GM23338 (cell line): ENCODE data around the gene PHRF1. TPM values are rescaled to one million over a fixed set of nuclear protein-coding genes. Genes with fewer than 3 reads are reported as not detected.

Experiments used
- ATAC-seq: fragments of 200-7000 bp; cut with Tn5 transposase; 3 replicates; pipeline ENCODE4 v1.9.1; 2020
- DNase-seq: peaks from one replicate; pipeline ENCODE4 v3.0.0-alpha.2; 2015; ENCODE audit warnings: low spot score
- H2AFZ ChIP-seq: fragments of 200-600 bp; sonication (generic); 2 replicates; pipeline ENCODE4 v1.8.0; 2016; ENCODE audit warnings: antibody characterized with exemption, mild to moderate bottlenecking, moderate library complexity
- H3F3A ChIP-seq: fragments of 200-600 bp; sonication (generic); replicated peaks from 2 replicates; pipeline ENCODE4 v1.8.0; 2017; ENCODE audit warnings: antibody characterized with exemption, mixed run types, low read depth
- H3K27ac ChIP-seq: fragments of 200-600 bp; sonication (generic); 2 replicates; pipeline ENCODE4 v1.6.1; 2016; ENCODE audit warnings: low read depth
- H3K27me3 ChIP-seq: fragments of 200-600 bp; sonication (generic); 2 replicates; pipeline ENCODE4 v1.8.0; 2016; ENCODE audit warnings: mild to moderate bottlenecking, mixed run types, moderate library complexity; ENCODE audit not compliant: insufficient read depth
- H3K36me3 ChIP-seq: fragments of 200-600 bp; sonication (generic); 2 replicates; pipeline ENCODE4 v1.8.0; 2016; ENCODE audit warnings: mild to moderate bottlenecking; ENCODE audit not compliant: insufficient read depth
- H3K4me1 ChIP-seq: fragments of 200-600 bp; sonication (generic); 2 replicates; pipeline ENCODE4 v1.8.0; 2016; ENCODE audit warnings: mild to moderate bottlenecking, moderate library complexity; ENCODE audit not compliant: insufficient read depth
- H3K4me2 ChIP-seq: fragments of 200-600 bp; sonication (generic); 2 replicates; pipeline ENCODE4 v1.7.1; 2017; ENCODE audit warnings: mixed run types
- H3K4me3 ChIP-seq: fragments of 200-600 bp; sonication (generic); 2 replicates; pipeline ENCODE4 v1.6.1; 2016; ENCODE audit warnings: mixed run types
- H3K79me2 ChIP-seq: fragments of 200-600 bp; sonication (generic); replicated peaks from 2 replicates; pipeline ENCODE4 v1.8.0; 2017; ENCODE audit warnings: mild to moderate bottlenecking; ENCODE audit not compliant: insufficient read depth
- H3K9me2 ChIP-seq: fragments of 200-600 bp; sonication (generic); 2 replicates; pipeline ENCODE4 v1.8.0; 2017; ENCODE audit not compliant: insufficient read depth
- H4K20me1 ChIP-seq: fragments of 200-600 bp; sonication (generic); replicated peaks from 2 replicates; pipeline ENCODE4 v1.8.0; 2017; ENCODE audit warnings: mild to moderate bottlenecking; ENCODE audit not compliant: insufficient read depth
- H3K27ac Mint-ChIP-seq: 2 replicates; pipeline ENCODE4 v1.8.0; 2020; ENCODE audit warnings: inconsistent platforms, mild to moderate bottlenecking, moderate library complexity, mixed read lengths
- H3K27me3 Mint-ChIP-seq: 3 replicates; pipeline ENCODE4 v1.8.0; 2022; ENCODE audit warnings: low read depth, mild to moderate bottlenecking, moderate library complexity, mixed read lengths, inconsistent platforms; ENCODE audit not compliant: insufficient read depth, poor library complexity
- H3K36me3 Mint-ChIP-seq: 3 replicates; pipeline ENCODE4 v1.8.0; 2021; ENCODE audit warnings: low read depth, mild to moderate bottlenecking, inconsistent platforms, moderate library complexity, mixed read lengths
- H3K4me1 Mint-ChIP-seq: 3 replicates; pipeline ENCODE4 v1.8.0; 2020; ENCODE audit warnings: mild to moderate bottlenecking, inconsistent platforms, mixed read lengths
- H3K4me3 Mint-ChIP-seq: 3 replicates; pipeline ENCODE4 v1.8.0; 2021; ENCODE audit warnings: moderate library complexity, mild to moderate bottlenecking, inconsistent platforms, mixed read lengths
- H3K9me3 Mint-ChIP-seq: 3 replicates; pipeline ENCODE4 v1.8.0; 2020; ENCODE audit warnings: moderate library complexity, mild to moderate bottlenecking, inconsistent platforms, mixed read lengths
- EZH2 ChIP-seq: fragments of 200-600 bp; sonication (generic); IDR thresholded peaks from one replicate; pipeline ENCODE4 v1.8.0; 2017; ENCODE audit warnings: antibody characterized with exemption, mild to moderate bottlenecking, low read depth; ENCODE audit not compliant: unreplicated experiment
- JUNB ChIP-seq: IDR thresholded peaks from one replicate; pipeline ENCODE4 v1.6.1; 2016; ENCODE audit warnings: antibody characterized with exemption; ENCODE audit not compliant: unreplicated experiment
- NANOG ChIP-seq: IDR thresholded peaks from 2 replicates; pipeline ENCODE4 v1.6.1; 2016; ENCODE audit warnings: antibody characterized with exemption, borderline replicate concordance
- POLR2AphosphoS5 ChIP-seq: IDR thresholded peaks from 2 replicates; pipeline ENCODE4 v1.6.1; 2016; ENCODE audit warnings: antibody characterized with exemption, low read depth
- STAT1 ChIP-seq: IDR thresholded peaks from one replicate; pipeline ENCODE4 v1.6.1; 2016; ENCODE audit warnings: antibody characterized with exemption; ENCODE audit not compliant: unreplicated experiment
- ZNF114 ChIP-seq: fragments of 250-450 bp; sonication (Bioruptor Pico); IDR thresholded peaks from 2 replicates; pipeline ENCODE4 v1.5.0; 2020; ENCODE audit warnings: mild to moderate bottlenecking, moderate library complexity
- ZNF331 ChIP-seq: fragments of 250-450 bp; sonication (Bioruptor Pico); IDR thresholded peaks from 2 replicates; pipeline ENCODE4 v1.5.0; 2020; ENCODE audit warnings: low read depth, mild to moderate bottlenecking, moderate library complexity
- polyA plus RNA-seq: library from polyadenylated mRNA; unstranded; fragments of >200 nt; fragmentation: Nextera tagmentation; extraction: Ambion mirVana; gene quantifications from 2 replicates; pipeline ENCODE4 v1.2.1, GENCODE V29; 2016
- total RNA-seq: library from RNA; depleted of rRNA; stranded (reverse); fragments of >200 nt; shearing (Covaris generic); gene quantifications from 2 replicates; pipeline ENCODE4 v1.2.3, GENCODE V29; 2014
- TF ChIP-seq, protein P1 (sequence below): IDR thresholded peaks from 2 replicates; pipeline ENCODE4 v1.6.1; 2016; ENCODE audit warnings: antibody characterized with exemption
- TF ChIP-seq, protein P2 (sequence below), 2 experiments: fragments of 200-600 bp in 1 of 2; sonication (generic) in 1 of 2; conservative IDR thresholded peaks; 2 replicates each; pipeline versions ENCODE4 v1.5.1 to v1.6.1; 2016 to 2017; ENCODE audit warnings: antibody characterized with exemption in 2 of 2, low read depth in 2 of 2, mild to moderate bottlenecking in 2 of 2, moderate library complexity in 1 of 2
- TF ChIP-seq, protein P3 (sequence below): fragments of 250-450 bp; sonication (Bioruptor Pico); IDR thresholded peaks from 2 replicates; pipeline ENCODE4 v1.5.0; 2020; ENCODE audit warnings: mild to moderate bottlenecking, moderate library complexity

The PHRF1 gene
- total and polyA plus RNA-seq, 2 experiments from 2014 or later = 11.0 to 45.9 TPM

DNA sequence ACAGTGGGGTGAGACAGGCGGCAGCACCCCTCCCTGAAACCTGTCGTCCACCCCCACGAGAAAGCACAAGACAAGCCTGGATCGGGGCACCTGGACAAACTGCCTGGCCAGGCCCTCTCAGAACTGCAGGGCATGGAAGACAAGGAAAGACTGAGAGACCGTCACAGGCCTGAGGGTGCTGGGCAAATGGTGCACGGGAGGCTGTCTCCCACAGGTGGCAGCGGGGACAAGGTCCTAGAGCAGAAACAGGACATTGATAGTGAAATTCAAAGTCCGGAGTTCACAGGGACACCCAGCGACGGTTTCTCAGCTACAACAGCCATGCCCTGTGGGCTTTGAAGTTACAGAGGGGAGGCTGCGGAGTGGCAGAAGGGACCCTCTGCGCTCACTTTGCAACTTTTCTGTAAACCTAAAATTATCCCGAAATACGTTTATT lies 81.4 kb downstream of the PHRF1 start:
- H3K27me3 ChIP-seq = no peaks in the 10 kb centered on the region
- H2AFZ ChIP-seq = no peak overlapping the region
- peaks cover 9% of the 10 kb centered on the region; the same call in 1 of the 2 replicates for H3F3A ChIP-seq
- peaks cover 9% of the 10 kb centered on the region for H3K36me3 ChIP-seq
- H3K79me2 ChIP-seq = peaks cover 3% of the 10 kb centered on the region; the same call in 1 of the 2 replicates
- H3K4me1 ChIP-seq = no peaks in the 10 kb centered on the region
- 0 out of 2 replicates have a peak overlapping the region, but pooled peaks have one; percentile 45 for H3K27ac ChIP-seq
- TF ChIP-seq ZNF114 (no peak), ZNF331 (no peak), JUNB (no peak), EZH2 (no peak), POLR2AphosphoS5 (no peak), STAT1 (no peak), NANOG (no peak)
- TF ChIP-seq, protein P1, sequence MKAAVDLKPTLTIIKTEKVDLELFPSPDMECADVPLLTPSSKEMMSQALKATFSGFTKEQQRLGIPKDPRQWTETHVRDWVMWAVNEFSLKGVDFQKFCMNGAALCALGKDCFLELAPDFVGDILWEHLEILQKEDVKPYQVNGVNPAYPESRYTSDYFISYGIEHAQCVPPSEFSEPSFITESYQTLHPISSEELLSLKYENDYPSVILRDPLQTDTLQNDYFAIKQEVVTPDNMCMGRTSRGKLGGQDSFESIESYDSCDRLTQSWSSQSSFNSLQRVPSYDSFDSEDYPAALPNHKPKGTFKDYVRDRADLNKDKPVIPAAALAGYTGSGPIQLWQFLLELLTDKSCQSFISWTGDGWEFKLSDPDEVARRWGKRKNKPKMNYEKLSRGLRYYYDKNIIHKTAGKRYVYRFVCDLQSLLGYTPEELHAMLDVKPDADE = no peak
- TF ChIP-seq, protein P2, sequence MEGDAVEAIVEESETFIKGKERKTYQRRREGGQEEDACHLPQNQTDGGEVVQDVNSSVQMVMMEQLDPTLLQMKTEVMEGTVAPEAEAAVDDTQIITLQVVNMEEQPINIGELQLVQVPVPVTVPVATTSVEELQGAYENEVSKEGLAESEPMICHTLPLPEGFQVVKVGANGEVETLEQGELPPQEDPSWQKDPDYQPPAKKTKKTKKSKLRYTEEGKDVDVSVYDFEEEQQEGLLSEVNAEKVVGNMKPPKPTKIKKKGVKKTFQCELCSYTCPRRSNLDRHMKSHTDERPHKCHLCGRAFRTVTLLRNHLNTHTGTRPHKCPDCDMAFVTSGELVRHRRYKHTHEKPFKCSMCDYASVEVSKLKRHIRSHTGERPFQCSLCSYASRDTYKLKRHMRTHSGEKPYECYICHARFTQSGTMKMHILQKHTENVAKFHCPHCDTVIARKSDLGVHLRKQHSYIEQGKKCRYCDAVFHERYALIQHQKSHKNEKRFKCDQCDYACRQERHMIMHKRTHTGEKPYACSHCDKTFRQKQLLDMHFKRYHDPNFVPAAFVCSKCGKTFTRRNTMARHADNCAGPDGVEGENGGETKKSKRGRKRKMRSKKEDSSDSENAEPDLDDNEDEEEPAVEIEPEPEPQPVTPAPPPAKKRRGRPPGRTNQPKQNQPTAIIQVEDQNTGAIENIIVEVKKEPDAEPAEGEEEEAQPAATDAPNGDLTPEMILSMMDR (conservative IDR thresholded peaks at IDR 0.05; ENCODE audit: low read depth in 2 of 2) = no peak
- TF ChIP-seq, protein P3, sequence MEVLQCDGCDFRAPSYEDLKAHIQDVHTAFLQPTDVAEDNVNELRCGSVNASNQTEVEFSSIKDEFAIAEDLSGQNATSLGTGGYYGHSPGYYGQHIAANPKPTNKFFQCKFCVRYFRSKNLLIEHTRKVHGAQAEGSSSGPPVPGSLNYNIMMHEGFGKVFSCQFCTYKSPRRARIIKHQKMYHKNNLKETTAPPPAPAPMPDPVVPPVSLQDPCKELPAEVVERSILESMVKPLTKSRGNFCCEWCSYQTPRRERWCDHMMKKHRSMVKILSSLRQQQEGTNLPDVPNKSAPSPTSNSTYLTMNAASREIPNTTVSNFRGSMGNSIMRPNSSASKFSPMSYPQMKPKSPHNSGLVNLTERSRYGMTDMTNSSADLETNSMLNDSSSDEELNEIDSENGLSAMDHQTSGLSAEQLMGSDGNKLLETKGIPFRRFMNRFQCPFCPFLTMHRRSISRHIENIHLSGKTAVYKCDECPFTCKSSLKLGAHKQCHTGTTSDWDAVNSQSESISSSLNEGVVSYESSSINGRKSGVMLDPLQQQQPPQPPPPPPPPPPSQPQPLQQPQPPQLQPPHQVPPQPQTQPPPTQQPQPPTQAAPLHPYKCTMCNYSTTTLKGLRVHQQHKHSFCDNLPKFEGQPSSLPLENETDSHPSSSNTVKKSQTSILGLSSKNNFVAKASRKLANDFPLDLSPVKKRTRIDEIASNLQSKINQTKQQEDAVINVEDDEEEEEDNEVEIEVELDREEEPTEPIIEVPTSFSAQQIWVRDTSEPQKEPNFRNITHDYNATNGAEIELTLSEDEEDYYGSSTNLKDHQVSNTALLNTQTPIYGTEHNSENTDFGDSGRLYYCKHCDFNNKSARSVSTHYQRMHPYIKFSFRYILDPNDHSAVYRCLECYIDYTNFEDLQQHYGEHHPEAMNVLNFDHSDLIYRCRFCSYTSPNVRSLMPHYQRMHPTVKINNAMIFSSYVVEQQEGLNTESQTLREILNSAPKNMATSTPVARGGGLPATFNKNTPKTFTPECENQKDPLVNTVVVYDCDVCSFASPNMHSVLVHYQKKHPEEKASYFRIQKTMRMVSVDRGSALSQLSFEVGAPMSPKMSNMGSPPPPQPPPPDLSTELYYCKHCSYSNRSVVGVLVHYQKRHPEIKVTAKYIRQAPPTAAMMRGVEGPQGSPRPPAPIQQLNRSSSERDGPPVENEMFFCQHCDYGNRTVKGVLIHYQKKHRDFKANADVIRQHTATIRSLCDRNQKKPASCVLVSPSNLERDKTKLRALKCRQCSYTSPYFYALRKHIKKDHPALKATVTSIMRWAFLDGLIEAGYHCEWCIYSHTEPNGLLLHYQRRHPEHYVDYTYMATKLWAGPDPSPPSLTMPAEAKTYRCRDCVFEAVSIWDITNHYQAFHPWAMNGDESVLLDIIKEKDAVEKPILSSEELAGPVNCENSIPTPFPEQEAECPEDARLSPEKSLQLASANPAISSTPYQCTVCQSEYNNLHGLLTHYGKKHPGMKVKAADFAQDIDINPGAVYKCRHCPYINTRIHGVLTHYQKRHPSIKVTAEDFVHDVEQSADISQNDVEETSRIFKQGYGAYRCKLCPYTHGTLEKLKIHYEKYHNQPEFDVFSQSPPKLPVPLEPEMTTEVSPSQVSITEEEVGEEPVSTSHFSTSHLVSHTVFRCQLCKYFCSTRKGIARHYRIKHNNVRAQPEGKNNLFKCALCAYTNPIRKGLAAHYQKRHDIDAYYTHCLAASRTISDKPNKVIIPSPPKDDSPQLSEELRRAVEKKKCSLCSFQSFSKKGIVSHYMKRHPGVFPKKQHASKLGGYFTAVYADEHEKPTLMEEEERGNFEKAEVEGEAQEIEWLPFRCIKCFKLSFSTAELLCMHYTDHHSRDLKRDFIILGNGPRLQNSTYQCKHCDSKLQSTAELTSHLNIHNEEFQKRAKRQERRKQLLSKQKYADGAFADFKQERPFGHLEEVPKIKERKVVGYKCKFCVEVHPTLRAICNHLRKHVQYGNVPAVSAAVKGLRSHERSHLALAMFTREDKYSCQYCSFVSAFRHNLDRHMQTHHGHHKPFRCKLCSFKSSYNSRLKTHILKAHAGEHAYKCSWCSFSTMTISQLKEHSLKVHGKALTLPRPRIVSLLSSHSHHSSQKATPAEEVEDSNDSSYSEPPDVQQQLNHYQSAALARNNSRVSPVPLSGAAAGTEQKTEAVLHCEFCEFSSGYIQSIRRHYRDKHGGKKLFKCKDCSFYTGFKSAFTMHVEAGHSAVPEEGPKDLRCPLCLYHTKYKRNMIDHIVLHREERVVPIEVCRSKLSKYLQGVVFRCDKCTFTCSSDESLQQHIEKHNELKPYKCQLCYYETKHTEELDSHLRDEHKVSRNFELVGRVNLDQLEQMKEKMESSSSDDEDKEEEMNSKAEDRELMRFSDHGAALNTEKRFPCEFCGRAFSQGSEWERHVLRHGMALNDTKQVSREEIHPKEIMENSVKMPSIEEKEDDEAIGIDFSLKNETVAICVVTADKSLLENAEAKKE (CRISPR knock-in tag) = no peak
- no peaks in the 10 kb centered on the region for H3K9me3 Mint-ChIP-seq
- H3K4me2 ChIP-seq = no peak overlapping the region
- H3K36me3 Mint-ChIP-seq = peaks cover 19% of the 10 kb centered on the region
- no peak overlapping the region for H3K4me3 Mint-ChIP-seq
- no peak overlapping the region for H3K27ac Mint-ChIP-seq
- ATAC-seq (no peak), DNase-seq (no peak)
- 0 out of 2 replicates have a peak, but pooled peaks cover 13% of the 10 kb centered on the region for H4K20me1 ChIP-seq
- H3K4me1 Mint-ChIP-seq = no peaks in the 10 kb centered on the region
- no peaks in the 10 kb centered on the region for H3K9me2 ChIP-seq
- no peak overlapping the region for H3K4me3 ChIP-seq
- H3K27me3 Mint-ChIP-seq = peaks cover 8% of the 10 kb centered on the region
